Brain microvascular endothelial cell (primary cell): Measurements from ENCODE around the gene ADAT1.

Experiments used
- DNase-seq: peaks from one replicate; pipeline ENCODE4 v3.0.0-alpha.2; 2020
- H3K27ac ChIP-seq: fragments of 250-450 bp; sonication (Bioruptor Pico); 2 replicates; pipeline ENCODE4 v1.5.1; 2020; ENCODE audit warnings: mild to moderate bottlenecking, moderate library complexity
- H3K27me3 ChIP-seq: fragments of 250-450 bp; sonication (Bioruptor Pico); replicated peaks from 2 replicates; pipeline ENCODE4 v1.5.1; 2020; ENCODE audit warnings: mild to moderate bottlenecking
- H3K36me3 ChIP-seq: fragments of 250-450 bp; sonication (Bioruptor Pico); replicated peaks from 2 replicates; pipeline ENCODE4 v1.5.1; 2020; ENCODE audit warnings: mild to moderate bottlenecking
- H3K4me3 ChIP-seq: 2 replicates; pipeline ENCODE4 v1.5.1; 2011; ENCODE audit warnings: low read depth, mild to moderate bottlenecking, control low read depth, low read length, moderate library complexity
- in situ Hi-C: cut with HindIII; loops from 2 replicates; pipeline ENCODE4 v1.10.0; 2017; ENCODE audit warnings: low sequenced_read_pairs, low pct_ligation_motif_present
- TF ChIP-seq, protein P1 (sequence below): IDR thresholded peaks from 2 replicates; pipeline ENCODE4 v1.5.1; 2011; ENCODE audit warnings: low read depth, mild to moderate bottlenecking, moderate library complexity, low read length, control low read depth, inconsistent platforms; ENCODE audit errors: missing control alignments

ADAT1 gene, protein sequence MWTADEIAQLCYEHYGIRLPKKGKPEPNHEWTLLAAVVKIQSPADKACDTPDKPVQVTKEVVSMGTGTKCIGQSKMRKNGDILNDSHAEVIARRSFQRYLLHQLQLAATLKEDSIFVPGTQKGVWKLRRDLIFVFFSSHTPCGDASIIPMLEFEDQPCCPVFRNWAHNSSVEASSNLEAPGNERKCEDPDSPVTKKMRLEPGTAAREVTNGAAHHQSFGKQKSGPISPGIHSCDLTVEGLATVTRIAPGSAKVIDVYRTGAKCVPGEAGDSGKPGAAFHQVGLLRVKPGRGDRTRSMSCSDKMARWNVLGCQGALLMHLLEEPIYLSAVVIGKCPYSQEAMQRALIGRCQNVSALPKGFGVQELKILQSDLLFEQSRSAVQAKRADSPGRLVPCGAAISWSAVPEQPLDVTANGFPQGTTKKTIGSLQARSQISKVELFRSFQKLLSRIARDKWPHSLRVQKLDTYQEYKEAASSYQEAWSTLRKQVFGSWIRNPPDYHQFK

DNA sequence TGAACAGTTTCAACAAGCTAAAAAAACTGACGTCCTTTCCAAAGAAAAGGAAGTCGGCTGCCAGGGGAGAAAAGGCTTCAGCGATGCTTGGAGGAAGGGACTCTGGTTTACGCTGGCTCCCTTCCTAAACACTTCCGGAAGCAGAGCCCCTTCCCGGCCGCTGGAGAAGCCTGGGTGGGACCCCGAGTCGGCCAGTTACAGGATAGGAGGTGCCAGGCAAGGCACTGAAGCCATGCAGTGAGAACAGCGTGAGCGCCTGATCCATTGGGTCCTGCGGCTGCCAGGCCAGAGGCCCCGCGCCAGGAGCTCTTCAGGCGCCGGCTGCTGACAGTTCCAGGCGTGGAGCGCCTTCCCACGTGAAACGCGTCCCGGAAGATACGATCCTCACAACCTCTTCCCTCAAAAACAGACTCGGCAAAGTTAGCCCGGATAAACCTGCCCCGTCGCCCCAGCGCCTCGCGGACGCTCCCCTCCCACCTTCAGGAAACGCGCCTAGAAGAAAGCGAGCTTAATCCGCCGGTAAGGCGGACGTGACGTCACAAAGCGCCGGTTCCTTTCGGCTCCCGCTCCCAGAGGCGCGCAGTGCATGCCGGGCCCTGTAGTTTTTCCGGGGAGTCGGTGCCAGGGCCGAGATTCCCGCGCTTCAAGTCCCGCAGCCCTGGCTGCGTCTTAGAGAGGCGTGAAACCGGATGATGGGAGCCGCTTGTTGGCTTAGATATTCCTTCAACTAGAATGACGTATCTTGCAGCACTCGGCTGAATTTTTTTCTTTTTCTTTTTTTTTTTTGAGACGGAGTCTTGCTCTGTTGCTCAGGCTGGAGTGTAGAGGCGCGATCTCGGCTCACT, at the start of gene ADAT1:
Gene ADAT1 (minus strand): TSS at position 521 of the 845 bp plus-strand sequence. CDS start 2,482 bp downstream, outside the sequence.
- Histone ChIP-seq H3K4me3 (peak within 1 kb of the TSS; percentile 89), H3K27me3 (no peaks in the 10 kb centered on the region), H3K36me3 (peaks cover 29% of the 10 kb centered on the region), H3K27ac (peak within 1 kb of the TSS; percentile 72)
- in situ Hi-C loops: no loop called here
- TF ChIP-seq, protein P1, sequence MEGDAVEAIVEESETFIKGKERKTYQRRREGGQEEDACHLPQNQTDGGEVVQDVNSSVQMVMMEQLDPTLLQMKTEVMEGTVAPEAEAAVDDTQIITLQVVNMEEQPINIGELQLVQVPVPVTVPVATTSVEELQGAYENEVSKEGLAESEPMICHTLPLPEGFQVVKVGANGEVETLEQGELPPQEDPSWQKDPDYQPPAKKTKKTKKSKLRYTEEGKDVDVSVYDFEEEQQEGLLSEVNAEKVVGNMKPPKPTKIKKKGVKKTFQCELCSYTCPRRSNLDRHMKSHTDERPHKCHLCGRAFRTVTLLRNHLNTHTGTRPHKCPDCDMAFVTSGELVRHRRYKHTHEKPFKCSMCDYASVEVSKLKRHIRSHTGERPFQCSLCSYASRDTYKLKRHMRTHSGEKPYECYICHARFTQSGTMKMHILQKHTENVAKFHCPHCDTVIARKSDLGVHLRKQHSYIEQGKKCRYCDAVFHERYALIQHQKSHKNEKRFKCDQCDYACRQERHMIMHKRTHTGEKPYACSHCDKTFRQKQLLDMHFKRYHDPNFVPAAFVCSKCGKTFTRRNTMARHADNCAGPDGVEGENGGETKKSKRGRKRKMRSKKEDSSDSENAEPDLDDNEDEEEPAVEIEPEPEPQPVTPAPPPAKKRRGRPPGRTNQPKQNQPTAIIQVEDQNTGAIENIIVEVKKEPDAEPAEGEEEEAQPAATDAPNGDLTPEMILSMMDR: no peak
- peak; percentile 98 for DNase-seq

DNA sequence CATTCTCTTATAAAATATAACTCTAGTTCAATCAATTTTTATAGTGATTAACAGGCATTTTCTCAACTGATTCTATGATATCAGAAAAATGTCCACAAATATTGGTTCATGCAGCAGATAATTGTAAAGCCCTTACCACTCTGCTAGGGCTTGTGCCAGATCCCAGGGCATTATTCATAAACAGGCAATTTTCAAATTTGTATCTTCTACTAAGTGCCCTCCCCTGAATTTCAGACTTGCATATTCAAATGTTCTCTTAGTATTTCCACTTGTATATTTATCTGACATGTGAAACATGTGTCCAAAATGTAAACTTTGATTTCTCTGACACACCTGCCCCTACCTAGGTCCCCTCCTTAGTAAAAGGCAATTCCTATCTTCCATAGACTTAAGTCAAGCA, 44.4 kb upstream of the ADAT1 start:
- Histone ChIP-seq H3K36me3 (no peaks in the 10 kb centered on the region), H3K27ac (no peak overlapping the region), H3K27me3 (no peaks in the 10 kb centered on the region), H3K4me3 (no peak overlapping the region)
- TF ChIP-seq, protein P1: no peak
- DNase-seq: no peak
- in situ Hi-C loops: no loop called here

DNA sequence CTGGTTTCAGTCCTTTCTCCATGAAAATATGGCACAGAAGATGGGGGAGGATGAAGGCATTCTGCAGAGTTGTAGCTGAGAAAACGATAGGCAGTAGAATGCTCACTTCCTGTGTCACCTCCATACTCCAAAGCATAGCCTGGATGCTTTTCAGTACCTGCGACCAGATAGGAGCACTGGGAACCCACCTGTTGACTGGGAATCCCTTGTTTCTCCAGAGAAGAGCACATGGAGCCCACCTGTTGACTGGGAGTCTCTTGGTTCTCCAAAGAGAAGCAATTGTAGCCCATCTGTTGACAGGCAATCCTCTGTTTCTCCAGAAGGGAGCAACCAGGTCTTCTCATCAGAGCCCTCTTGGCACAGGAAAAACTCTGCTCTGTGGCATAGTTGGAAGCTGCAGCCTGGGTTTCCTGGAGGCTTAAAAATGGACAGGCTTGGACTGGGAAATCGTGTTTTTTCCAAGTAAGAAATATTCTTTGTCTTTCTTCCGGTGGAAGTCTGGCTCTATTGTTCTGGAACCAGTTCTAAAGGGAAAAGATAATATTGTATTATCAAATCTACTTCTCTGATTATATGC, 37.7 kb upstream of the ADAT1 start:
- DNase-seq: no peak
- in situ Hi-C loops: no loop called here
- TF ChIP-seq, protein P1: no peak

DNA sequence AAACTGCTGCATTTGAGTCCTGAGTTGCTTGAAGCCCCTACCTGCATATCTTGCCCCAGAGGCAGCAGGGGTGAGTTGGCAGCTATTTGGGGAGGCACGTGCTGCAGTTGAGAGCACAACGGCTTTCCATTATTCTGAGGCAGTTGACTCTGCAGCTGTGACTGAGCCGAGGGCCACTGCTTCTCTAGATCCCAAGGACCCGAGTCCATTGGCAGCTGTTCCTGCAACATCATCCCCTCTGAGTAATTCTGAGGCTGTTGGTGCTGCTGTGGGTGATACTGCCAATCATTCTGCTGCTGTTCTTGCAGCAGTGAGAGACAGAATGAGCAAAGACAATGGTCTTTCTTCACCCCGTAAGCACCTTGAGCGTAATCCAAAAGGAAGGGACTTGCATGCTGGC, 37.2 kb upstream of the ADAT1 start:
- H3K36me3 ChIP-seq: peaks cover 29% of the 10 kb centered on the region
- TF ChIP-seq, protein P1: no peak
- H3K27ac ChIP-seq: no peak overlapping the region
- in situ Hi-C loops: no loop called here
- no peaks in the 10 kb centered on the region for H3K27me3 ChIP-seq
- no peak for DNase-seq
- no peak overlapping the region for H3K4me3 ChIP-seq

More for the DNA sequence above, 37.7 kb upstream of the ADAT1 start:
- Histone ChIP-seq H3K27ac (no peak overlapping the region), H3K27me3 (no peaks in the 10 kb centered on the region), H3K4me3 (no peak overlapping the region), H3K36me3 (peaks cover 24% of the 10 kb centered on the region)

DNA sequence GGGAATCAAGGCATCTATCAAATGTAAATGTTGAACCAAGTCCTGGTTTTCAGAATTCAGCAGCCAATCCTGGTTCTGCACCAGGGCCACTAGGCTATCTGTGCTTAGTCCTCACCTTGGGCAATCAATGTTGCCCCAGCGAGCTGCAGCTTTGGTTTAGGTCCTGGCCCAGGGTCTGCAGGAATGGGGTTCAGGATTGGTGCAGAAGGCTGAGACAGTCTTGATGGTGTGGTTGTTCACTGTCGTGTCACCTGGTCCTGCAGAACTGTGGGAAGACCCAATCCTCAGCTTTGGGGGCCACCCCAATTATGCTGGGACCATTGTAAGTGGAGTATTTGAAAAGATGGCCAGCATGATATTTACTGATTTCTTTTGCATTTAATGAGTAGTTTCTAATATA, 35.1 kb upstream of the ADAT1 start:
- Histone ChIP-seq H3K36me3 (peaks cover 40% of the 10 kb centered on the region), H3K27ac (no peak overlapping the region), H3K4me3 (no peak overlapping the region), H3K27me3 (no peaks in the 10 kb centered on the region)
- TF ChIP-seq, protein P1: no peak
- no peak for DNase-seq
- in situ Hi-C loops: no loop called here
